Caco-2 (cell line): Measurements from ENCODE around the gene EDDM3A. TPM values are rescaled to one million over a fixed set of nuclear protein-coding genes. Genes with fewer than 3 reads are reported as not detected.
"Not testable (repeated sequence)": the region's sequence is repeated elsewhere in the genome, so short reads cannot be mapped to it uniquely, and the experiment has no call there.

Experiments
- BruUV-seq: library from RNA; stranded (reverse); fragments of 400-500 nt; replicated peaks from 2 replicates; lab custom pipeline; 2021; lab: Mats Ljungman, UMichigan
- CTCF ChIA-PET: fragments of 300-600 bp; sonication (Branson Sonifier 250); formaldehyde crosslinking; loops from one replicate; lab custom pipeline; 2022; ENCODE audit warnings: antibody characterized with exemption; lab: Charles Lee
- POLR2A ChIA-PET: fragments of 300-600 bp; sonication (Branson Sonifier 250); formaldehyde crosslinking; loops from one replicate; lab custom pipeline; 2022; ENCODE audit warnings: antibody characterized with exemption; lab: Charles Lee
- DNase-seq, 2 experiments: peaks; one replicate each; pipeline versions ENCODE4 v3.0.0 to v3.0.0-alpha.2; 2020 to 2022
- H3K27me3 ChIP-seq: replicated peaks from 2 replicates; pipeline ENCODE4 v1.6.0; 2011; ENCODE audit warnings: low read length; ENCODE audit not compliant: control insufficient read depth, insufficient read depth
- H3K36me3 ChIP-seq: 2 replicates; pipeline ENCODE4 v1.5.1; 2011; ENCODE audit warnings: low read length; ENCODE audit not compliant: control insufficient read depth, insufficient read depth
- H3K4me1 ChIP-seq: fragments of 250-450 bp; sonication (Bioruptor Pico); 2 replicates; pipeline ENCODE4 v1.5.1; 2020; ENCODE audit warnings: mild to moderate bottlenecking
- H3K4me3 ChIP-seq: 2 replicates; pipeline ENCODE4 v1.5.1; 2011; ENCODE audit warnings: low read depth, mild to moderate bottlenecking, control low read depth, low read length
- H3K9me3 ChIP-seq: fragments of 250-450 bp; sonication (Bioruptor Pico); 2 replicates; pipeline ENCODE4 v1.5.1; 2020; ENCODE audit warnings: mild to moderate bottlenecking, moderate library complexity
- H3K27ac Mint-ChIP-seq: one replicate; pipeline ENCODE4 v1.8.0; 2022; ENCODE audit warnings: mixed read lengths; ENCODE audit not compliant: unreplicated experiment
- H3K27me3 Mint-ChIP-seq: one replicate; pipeline ENCODE4 v1.8.0; 2022; ENCODE audit warnings: mixed read lengths; ENCODE audit not compliant: insufficient read depth, unreplicated experiment
- H3K36me3 Mint-ChIP-seq: one replicate; pipeline ENCODE4 v1.8.0; 2022; ENCODE audit warnings: mild to moderate bottlenecking, mixed read lengths; ENCODE audit not compliant: insufficient read depth, unreplicated experiment
- H3K4me1 Mint-ChIP-seq: one replicate; pipeline ENCODE4 v1.8.0; 2022; ENCODE audit warnings: low read depth, mixed read lengths; ENCODE audit not compliant: unreplicated experiment
- H3K4me3 Mint-ChIP-seq: one replicate; pipeline ENCODE4 v1.8.0; 2022; ENCODE audit warnings: mild to moderate bottlenecking, moderate library complexity, mixed read lengths; ENCODE audit not compliant: unreplicated experiment
- H3K9me3 Mint-ChIP-seq: one replicate; pipeline ENCODE4 v1.8.0; 2022; ENCODE audit warnings: mixed read lengths; ENCODE audit not compliant: unreplicated experiment
- CTCF ChIP-seq, 2 experiments: fragments of 200-600 bp in 1 of 2; IDR thresholded peaks; 1 replicate in 1 of 2; 2 replicates in 1 of 2; pipeline versions ENCODE4 v1.5.1 to v1.8.0; 2011 to 2022; ENCODE audit warnings: antibody characterized with exemption in 1 of 2, control low read depth in 1 of 2, inconsistent platforms in 1 of 2, low read depth in 1 of 2, low read length in 1 of 2, mild to moderate bottlenecking in 1 of 2, moderate library complexity in 1 of 2; ENCODE audit not compliant: insufficient read depth in 1 of 2, severe bottlenecking in 1 of 2, unreplicated experiment in 1 of 2
- intact Hi-C: fragments of 100-400 bp; cut with micrococcal nuclease; formaldehyde crosslinking; loops from one replicate; pipeline ENCODE4 v1.10.0; 2022; ENCODE audit not compliant: unreplicated experiment
- total RNA-seq: library from RNA; stranded (reverse); gene quantifications from 2 replicates; pipeline ENCODE4 v1.2.3, GENCODE V29; 2022

Gene EDDM3A
- total RNA-seq, 1 experiment from 2014 or later = not detected

- Mint-ChIP-seq H3K9me3 (no peaks in the 10 kb centered on the region), H3K4me3 (no peak overlapping the region), H3K4me1 (peaks cover 7% of the 10 kb centered on the region), H3K36me3 (peaks cover 5% of the 10 kb centered on the region), H3K27ac (no peak overlapping the region), H3K27me3 (no peaks in the 10 kb centered on the region)
- no peak for DNase-seq
- H3K36me3 ChIP-seq = no peaks in the 10 kb centered on the region
- no peaks in the 10 kb centered on the region for H3K27me3 ChIP-seq
- BruUV-seq = TSS peak; percentile 37
- H3K4me3 ChIP-seq = no peak overlapping the region
- intact Hi-C loops = loop anchor here (5.0 kb wide), 1 partner anchor 102 kb away; the partner anchor contains the start of gene RNASE1
- ChIA-PET POLR2A (no interaction called here), CTCF (interaction anchor here (0.6 to 1.5 kb wide), 2 partner anchors 137 to 156 kb away, joined by 3 to 4 read pairs; no protein-coding TSS in a partner anchor)
- TF ChIP-seq CTCF (IDR thresholded peaks at IDR 0.05; ENCODE audit: insufficient read depth in 1 of 2, low read depth in 1 of 2, low read length in 1 of 2, severe bottlenecking in 1 of 2, unreplicated experiment in 1 of 2) = no peak
- no peaks in the 10 kb centered on the region for H3K9me3 ChIP-seq
- no peaks in the 10 kb centered on the region for H3K4me1 ChIP-seq
Measured at GRCh38 chr14:20699931-20700330, 45.8 kb upstream of the EDDM3A start.

GRCh38 chr14:20700965-20701364 lies 44.7 kb upstream of the EDDM3A start:
- H3K27ac Mint-ChIP-seq, H3K4me3 ChIP-seq, H3K36me3 Mint-ChIP-seq, H3K36me3 ChIP-seq, H3K27me3 Mint-ChIP-seq, H3K27me3 ChIP-seq, DNase-seq, H3K9me3 Mint-ChIP-seq, H3K4me1 ChIP-seq, intact Hi-C loops, H3K4me1 Mint-ChIP-seq, BruUV-seq, H3K4me3 Mint-ChIP-seq, POLR2A ChIA-PET, H3K9me3 ChIP-seq: not testable (repeated sequence)
- CTCF ChIA-PET = interaction anchor here (0.6 kb wide), 1 partner anchor 103 kb away, joined by 3 read pairs; no protein-coding TSS in a partner anchor

- peak overlapping the region; percentile 8 for H3K27ac Mint-ChIP-seq
- no peak for TF ChIP-seq CTCF (IDR thresholded peaks at IDR 0.05; ENCODE audit: insufficient read depth in 1 of 2, low read depth in 1 of 2, low read length in 1 of 2, severe bottlenecking in 1 of 2, unreplicated experiment in 1 of 2)
- Histone ChIP-seq H3K4me1 (peaks cover 13% of the 10 kb centered on the region), H3K27me3 (no peaks in the 10 kb centered on the region), H3K4me3 (no peak overlapping the region), H3K36me3 (no peaks in the 10 kb centered on the region), H3K9me3 (peaks cover 13% of the 10 kb centered on the region; the same call in 1 of the 2 replicates)
- no peaks in the 10 kb centered on the region for H3K4me1 Mint-ChIP-seq
- no peaks in the 10 kb centered on the region for H3K9me3 Mint-ChIP-seq
- intact Hi-C loops = loop anchor here (2.0 kb wide), 1 partner anchor 14 kb away; no protein-coding TSS in a partner anchor
- POLR2A ChIA-PET = no interaction called here
- CTCF ChIA-PET = interaction anchor here (0.7 kb wide), 1 partner anchor 12 kb away, joined by 3 read pairs; no protein-coding TSS in a partner anchor
- H3K36me3 Mint-ChIP-seq = peaks cover 5% of the 10 kb centered on the region
- peak overlapping the region; percentile 4 for H3K4me3 Mint-ChIP-seq
- no peaks in the 10 kb centered on the region for H3K27me3 Mint-ChIP-seq
- no TSS peak for BruUV-seq
- no peak for DNase-seq
Measured at GRCh38 chr14:20706657-20707355, 38.9 kb upstream of the EDDM3A start.
